Islet of Langerhans (tissue), 1 donor: ENCODE measurements around the gene L3MBTL4.

ENCODE experiments used
- FAIRE-seq: peaks from one replicate; lab custom pipeline; 2011; peaks lifted over from hg19 to GRCh38; lab: Jason Lieb, UNC

Gene L3MBTL4

DNA sequence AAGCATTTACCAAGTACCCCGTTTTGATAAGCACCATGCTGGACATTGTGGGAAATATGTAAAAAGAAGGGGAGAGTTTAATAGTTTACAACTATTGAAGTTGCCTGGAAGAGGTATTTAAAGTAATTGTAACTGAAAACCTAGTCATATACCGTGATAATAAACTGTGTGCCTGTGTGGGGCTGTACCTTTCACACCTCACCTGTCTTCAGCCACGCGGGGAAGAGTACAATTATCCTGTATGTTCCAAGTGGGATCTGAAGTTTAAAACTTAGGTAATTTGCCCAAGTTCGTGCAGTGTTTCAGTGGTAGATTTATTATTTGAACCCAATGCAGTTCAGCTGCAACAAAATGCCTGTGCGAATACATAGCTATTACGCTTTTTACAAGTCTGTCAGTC is 391.2 kb downstream of the L3MBTL4 start:
- no peak for FAIRE-seq

DNA sequence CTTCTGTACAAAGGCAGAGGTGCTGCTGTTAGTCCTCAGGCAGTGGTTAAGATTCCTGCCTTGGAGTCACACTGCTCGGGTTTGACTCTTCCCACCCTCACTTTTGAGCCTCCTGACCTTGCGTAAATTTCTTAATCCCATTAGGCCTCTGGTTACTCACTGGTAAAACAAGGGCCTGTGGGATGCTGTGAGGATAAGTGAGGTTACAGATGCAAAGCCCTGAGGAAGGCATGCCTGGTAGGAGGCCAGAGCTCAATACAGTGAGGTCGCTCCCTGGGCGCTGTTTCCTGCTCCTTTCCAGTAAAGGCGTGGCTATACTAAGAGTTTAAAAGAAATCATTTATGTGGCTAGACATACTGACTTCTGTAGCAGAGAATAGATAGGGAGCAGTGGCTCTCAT is 391.9 kb downstream of the L3MBTL4 start:
- FAIRE-seq: no peak

DNA sequence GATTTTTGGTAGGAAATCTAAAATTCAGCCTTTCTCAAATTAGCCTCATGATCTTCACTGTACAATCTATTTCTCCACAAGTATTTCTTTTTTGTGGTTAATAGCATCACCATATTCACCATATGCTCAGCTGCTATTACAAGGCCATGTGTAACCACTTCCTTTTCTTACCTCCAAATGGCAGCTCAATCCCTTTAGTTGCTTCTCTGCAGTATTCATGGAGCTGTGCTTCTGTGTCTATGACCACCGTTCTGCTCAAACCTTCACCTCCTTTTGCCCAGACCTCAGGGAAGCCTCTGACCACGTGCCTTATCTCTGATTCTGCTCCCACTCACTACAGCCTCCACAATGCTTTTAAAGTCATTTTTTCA is 392.7 kb downstream of the L3MBTL4 start:
- no peak for FAIRE-seq

DNA sequence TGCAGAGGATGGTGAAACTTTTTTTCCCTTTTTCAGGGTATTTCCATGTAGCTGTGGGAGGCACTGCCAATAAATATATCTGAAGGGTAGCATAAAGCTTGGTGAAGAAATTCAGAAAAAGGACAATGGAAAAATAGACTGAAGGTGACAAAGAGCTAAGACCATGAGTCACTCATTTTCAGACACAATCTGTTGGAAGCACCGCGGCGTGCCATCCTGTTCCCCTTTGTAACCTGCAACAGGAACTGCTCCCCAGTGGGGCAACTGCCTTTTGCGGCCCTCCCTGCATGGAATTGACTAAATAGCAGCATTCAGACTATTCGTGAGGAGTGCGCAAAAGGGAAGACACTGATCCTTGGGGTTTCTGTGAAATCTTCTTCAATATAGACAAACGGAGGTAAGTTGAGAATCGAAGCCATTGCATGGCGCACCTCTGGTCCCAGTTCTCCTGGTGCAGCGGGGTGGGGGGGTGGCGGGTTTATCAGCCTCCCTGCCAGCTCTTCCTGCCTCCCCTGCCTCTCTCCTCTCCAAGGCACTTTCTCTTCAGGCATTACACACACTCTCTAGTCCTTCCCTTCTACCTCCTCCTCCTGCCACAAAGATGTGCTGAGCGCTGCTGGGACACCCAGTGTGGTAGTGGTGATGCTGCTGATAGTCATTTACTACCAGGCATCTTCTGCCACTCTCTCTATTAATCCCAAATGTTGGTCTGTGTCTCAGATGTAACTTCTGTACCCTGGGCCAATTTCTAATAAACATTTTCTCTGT is 393.2 kb downstream of the L3MBTL4 start:
- FAIRE-seq: no peak

DNA sequence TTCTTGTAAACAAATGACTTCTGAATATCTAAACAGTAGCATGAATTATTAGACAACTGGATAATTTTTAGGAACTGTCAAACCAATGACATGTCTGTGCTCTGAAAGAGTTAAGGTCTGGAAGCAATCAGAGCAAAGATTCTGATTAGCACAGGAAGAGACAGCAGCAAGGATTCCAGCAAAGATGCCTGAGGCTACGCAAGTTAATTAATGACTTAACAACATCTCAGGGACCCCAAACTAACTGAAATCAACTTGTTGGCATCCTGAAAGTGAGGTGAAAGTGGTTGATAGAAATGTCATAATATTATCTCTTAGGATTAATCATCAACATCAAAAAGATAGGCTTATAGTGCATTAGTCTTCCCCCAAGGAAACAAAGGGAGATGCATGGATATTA is 396.0 kb downstream of the L3MBTL4 start:
- FAIRE-seq: no peak

DNA sequence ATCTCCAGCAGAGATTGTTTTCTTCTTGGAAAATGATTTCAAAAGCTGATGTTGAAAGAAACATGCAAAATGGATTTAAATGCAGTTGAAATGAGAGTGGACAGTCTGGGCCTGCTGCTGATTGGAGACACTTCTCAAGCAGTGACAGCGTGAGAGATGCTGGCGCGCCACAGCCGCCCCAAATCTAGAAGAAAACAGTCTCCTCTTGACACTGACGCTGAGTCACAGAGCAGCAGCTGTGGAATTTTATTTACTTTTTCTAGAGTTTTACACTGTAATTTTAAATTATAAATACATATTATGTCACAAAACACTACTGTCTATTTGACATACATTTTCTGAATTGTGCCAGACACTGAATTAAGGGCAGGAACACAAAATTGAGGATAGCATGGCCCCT is 397.5 kb downstream of the L3MBTL4 start:
- no peak for FAIRE-seq

DNA sequence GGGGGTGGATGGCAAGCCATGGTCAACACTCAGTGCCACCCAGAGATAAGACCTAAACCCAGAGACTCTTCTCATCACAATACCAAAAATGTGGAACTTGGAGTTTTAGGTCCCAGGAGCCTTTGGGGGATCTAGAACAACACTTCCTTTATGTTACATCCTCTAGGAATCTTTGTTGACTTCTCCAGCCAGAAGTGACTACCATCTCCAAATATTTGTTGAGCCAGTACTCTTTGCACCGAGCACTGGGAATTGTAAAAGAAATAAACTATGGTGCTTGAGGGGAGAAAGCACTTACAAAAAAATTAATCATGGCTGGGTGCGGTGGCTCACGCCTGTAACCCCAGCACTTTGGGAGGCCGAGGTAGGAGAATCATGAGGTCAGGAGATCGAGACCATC is 399.3 kb downstream of the L3MBTL4 start:
- FAIRE-seq: no peak

DNA sequence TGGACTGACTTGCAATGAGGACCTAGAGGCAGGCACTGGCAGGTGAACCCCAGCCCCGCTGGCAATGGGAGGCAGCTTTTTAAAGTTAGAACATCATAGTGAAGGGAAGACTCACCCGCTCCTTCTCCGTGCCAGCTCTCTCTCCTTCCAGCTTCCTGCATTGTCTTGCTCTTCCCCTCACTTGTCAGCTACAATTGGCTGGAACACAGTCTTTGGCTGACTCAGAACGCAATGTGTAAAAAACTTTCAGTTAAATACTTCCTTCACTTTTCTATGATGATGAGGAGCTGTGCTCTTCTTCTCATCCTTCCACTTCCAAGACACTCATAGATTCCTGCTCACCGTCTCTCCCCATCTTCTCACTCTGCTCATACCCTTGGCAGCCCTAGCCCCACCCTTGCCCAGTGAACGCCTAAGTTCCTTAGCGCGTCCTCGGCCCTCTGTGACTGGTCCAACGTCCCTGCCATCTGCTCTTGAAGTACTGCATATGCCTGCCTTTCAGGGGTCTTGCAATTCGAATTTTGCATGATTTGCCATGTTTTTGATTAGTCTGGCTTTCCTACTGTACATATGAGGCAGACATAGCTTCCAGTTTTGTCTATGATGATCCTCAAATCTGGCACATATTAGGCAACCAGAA is 401.4 kb downstream of the L3MBTL4 start:
- FAIRE-seq: no peak

DNA sequence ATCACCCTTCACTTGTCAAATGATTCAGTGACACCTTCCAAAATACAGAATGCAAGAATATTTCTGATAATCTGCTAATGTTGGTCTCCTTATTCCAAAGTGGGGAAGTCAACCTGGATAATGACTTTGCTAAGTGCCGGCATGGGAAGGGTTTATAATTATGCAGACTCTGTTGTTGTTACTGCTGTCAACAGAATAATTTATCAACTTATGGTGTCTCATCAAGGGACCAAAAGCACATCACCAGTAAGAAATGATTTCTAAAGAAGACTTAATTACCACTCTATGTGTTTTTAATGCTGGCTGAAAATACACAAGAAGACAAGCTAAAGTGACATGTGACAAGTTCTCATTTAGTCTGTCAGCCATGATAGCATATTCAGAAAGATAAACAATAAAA is 403.8 kb downstream of the L3MBTL4 start:
- FAIRE-seq: no peak

DNA sequence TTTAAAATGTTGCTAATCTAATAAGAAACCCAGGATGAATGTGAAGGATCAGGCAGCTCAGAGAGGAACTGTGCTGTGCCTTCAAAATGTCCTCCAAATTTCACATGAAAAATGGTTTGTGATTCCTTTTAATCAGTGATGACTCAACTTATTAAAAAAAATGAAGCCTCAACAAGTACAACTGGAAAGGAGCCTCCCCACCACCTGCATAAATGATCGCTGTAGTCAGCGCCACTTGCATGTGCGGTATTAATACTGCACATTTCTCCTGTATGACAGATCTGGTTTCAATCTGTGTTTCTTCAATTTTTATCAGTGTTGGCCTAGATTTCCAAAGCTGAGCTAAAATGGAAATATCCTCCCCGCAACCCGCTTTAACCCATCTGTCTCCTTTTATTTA is 404.4 kb downstream of the L3MBTL4 start:
- FAIRE-seq: no peak

DNA sequence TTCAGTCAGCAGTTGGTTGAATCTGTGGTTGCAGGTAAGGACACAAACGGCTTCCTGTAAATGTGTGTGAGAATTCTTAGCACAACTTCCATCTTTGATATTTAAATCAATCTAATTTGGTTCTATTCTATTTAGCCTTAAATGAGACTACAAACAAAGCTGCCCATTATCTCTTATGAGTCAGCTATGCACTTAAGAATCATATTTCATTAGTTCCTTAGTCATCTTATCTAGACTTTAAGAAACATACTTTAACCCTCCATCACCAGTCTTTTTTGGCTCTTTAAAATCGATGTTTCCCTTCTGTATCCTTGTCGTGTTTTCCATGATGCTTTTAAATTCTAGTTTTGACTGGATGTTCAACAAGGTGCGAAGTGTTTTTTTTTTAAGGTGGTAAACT is 405.0 kb downstream of the L3MBTL4 start:
- FAIRE-seq: no peak

DNA sequence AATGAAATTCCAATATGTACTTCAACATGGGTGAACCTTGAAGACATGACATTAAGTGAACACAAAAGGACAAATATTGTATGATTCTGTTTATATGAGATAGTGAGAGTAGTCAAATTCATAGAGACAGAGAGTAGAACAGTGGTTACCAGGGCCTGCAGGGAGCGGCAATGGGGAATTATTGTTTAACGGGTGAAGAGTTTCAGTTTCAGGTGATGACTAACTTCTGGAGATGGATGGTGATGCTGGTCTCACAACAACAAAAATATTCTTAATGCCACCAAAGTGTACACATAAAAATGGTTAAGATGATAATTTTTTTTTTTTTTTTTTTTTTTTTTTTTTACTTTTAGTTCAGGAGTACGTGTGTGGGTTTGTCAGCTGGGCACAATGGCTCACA is 410.0 kb downstream of the L3MBTL4 start:
- no peak for FAIRE-seq

DNA sequence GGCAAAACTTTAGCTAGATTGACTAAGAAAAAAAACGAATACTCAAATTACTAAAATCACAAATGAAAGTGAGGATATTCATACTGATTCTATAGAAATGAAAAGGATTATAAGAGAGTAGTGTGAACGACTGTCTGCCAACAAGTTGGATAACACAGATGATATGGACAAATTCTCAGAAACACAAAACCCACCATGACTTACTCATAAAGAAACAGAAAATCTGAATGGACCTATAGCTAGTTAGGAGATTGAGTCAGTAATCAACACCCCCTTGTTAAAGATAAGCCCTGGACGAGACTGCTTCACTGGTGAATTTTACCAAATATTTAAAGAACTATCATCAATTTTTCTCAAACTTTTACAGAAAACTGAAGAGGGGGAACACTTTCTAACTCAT is 410.6 kb downstream of the L3MBTL4 start:
- no peak for FAIRE-seq

DNA sequence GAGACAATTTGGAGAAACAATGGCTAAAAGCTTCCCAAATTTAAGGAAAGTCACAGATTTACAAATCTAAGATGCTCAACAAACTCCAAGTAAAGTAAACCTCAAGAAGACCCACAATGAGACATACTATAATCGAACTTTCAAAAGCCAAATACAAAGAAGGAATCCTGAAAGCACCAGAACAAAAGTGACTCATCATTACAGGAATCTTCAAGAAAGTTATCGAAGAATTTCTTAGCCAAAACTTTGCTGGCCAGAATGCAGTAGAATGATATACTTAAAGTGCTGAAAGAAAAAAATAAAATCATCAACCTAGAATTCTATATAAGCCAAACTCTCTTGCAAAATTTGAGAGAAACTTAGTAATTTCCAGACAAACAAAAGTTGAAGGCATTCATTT is 412.8 kb downstream of the L3MBTL4 start:
- no peak for FAIRE-seq

DNA sequence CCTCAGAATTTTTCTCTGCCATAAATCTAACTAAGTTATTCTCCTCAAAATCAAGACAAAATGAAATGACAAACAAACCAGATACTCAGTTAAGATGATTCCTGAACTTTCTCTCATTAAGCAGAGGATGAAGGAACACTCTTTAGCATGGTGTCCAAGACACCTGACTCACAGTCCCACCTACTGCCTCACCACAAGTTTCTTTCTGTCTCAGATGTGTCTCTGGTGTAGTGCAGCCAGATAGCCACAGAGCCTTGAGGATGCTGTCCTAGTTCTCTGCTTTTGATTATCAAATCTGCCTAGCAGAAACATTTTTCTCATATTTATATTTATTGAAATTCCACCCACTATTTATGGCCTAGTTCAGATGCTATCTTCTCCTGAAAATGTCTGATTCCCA is 415.8 kb downstream of the L3MBTL4 start:
- no peak for FAIRE-seq

DNA sequence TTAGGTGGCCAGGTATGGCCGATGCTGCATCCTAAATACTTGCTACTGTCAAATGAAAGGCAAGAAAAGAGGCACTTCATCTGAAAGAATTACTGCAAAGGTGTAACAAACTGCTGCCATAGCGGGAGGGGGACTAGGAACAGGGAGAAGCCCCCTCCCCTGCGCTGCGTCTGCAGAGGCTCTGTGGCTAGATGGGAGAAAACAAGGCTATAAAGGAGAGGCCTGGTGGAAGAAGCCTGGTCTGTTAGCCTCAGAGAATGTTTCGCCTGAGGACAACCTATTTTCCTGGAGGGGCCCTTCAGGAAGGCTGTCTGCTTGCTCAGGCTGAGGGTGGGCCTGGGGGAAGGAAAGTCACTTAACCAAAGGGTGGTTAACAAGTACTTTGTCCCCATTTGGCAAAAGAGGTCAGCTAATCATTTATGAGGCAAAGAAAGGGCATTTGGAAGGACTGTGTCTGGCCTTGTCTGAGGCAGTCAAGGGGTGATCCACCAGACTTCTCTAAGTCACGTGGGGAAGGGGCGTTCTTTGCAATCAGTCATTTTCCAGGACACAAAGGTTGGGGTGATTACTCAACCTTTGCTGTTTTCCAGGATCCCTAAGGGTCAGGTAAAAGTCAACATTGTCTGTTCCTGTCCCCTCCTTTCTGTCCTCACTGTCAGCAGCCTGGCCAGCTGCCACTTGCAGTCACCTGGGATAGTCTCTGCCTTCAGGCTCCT is 416.4 kb downstream of the L3MBTL4 start:
- no peak for FAIRE-seq

DNA sequence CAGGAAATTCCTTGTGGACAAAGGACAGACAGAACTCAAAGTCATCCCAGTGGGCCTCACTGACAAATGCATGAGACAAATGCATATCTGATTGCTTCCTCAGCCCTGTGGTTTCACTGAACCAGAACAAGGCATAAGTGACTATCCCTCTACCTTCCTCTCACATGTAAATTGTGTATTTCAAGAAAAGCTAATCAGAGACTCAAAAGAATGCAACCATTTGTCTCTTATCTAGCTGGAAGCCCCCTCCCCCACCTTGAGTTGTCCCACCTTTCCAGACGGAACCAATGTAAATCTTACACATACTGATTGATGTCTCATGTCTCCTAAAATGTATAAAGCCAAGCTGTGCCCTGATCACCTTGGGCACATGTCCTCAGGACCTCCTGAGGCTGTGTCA is 417.4 kb downstream of the L3MBTL4 start:
- FAIRE-seq: no peak

DNA sequence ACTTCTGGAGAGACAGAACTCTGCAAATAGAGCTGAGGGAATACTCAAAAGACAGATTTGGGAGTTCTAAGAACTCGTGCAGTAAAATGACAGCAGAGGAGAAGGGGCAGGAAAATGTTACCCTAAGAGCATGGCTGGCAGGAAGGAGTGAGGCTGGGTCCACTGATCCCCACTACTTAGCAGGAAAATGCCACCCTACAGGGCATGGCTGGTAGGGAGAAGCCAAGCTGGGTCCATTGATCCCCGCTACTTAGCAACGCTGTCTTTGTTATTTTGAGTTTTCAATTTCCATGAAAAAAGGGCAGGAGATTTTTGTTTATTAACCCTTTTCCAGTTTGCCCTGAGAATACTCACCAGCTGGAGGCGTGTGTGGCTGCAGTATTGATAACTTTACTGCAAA is 419.1 kb downstream of the L3MBTL4 start:
- FAIRE-seq: no peak

DNA sequence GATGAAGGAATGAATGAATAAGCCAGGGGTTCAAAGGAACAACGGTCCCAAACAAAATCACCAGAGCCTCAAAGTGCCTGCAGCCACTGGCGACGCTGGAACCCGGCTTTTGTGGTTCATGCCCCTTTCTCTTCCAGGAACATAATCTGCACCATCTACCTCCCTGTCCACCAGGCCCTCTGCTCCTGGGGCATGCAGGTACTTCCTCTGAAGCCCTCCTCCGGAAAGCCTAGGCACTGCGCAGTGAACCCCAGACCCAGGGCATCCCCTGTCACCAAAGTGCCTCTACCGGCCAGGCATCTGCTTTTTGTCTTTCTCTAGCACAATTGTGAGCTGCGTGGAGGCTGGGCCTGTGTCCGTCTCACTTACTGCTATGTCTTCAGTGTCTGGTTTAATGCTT is 420.8 kb downstream of the L3MBTL4 start:
- no peak for FAIRE-seq

DNA sequence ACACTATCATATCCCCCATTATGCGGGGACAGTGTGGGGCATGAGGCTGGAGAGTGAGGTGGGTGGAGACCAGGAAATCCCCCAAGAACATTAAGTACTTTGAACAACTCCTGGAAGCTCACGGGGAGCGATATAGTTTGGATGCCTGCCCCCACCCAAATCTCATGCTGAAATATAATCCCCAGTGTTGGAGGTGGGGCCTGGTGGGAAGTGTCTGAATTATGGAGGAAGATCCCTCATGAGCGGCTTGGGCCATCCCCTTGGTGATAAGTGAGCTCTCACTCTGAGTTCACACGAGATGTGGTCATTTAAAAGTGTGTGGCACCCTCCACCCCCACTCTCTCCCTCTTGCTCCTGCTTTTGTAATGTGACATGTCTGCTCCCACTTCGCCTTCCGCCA is 422.3 kb downstream of the L3MBTL4 start:
- no peak for FAIRE-seq

DNA sequence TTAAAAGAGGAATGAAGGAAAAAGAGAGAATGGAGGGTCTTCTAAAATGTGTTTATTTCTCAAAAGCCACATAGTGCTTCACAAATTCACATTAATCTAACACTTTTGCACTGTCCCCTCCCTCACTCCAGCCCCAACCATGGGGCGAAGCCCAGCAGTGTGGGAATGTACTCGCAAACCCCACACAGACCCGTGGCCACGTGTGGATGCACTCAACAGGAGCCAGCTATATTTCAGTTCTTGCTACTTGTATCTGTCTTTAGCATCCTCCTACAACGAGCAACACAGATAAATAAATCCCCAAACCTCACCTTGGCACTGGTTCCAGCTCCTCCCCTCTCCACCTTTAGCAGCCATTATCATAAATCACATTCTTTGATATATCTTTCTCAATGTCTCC is 427.5 kb downstream of the L3MBTL4 start:
- FAIRE-seq: no peak

DNA sequence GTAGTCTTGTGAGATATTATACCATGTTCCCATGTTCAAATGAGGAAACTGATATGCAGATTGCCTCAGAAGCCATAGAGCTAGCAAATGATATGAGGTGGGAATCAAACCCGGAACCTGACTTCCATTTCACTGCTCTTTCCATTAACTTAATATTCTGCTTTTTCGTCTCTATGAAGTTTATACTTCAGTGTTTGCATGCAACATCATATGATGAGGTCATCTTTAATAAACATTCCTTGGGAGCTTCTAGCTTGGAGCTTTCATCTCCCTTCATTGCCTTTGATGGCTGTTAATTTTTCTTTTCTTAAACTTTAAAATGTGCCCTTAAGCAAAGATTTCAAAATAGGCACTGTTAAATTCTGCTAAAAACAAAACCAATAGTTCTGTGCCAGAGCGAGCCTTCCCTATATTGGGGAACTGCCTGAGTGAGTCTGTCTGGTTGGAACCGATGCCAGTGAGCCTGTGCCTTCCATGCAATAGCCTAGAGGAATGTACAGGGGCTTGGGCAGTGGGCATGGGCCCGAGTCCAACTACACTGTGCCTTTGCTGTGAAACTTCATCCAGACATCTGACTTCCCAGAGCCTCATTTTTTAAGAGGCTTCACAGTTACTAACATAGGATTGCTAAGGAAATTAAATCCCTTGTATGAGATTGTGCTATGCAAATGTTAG is 428.3 kb downstream of the L3MBTL4 start:
- no peak for FAIRE-seq

DNA sequence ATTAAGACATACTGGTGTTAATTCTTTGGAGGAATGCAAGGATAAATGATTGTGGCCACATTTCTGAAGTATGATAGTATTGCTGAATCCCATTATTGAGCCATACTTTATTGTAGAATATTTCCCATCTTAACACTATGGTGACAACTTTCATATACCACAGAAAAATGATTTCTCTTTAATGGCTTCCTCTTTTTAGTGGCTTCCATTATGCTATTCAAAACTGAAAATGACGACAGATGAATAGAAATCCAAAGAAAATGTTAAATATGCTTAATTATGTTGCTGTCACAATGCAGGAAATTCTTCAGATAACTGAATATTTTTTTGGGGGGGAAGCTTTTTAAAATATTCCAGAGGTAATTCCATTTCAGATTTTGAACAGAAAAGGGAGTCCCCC is 430.5 kb downstream of the L3MBTL4 start:
- FAIRE-seq: no peak
